Keratinocyte (primary cell): ENCODE data around the gene HDAC9.

Source experiments
- CTCF ChIP-seq, 3 experiments: IDR thresholded peaks in 1 of 3; conservative IDR thresholded peaks in 1 of 3; optimal IDR thresholded peaks in 1 of 3; 2 replicates in 2 of 3; 3 replicates in 1 of 3; pipeline versions ENCODE3 to v1.5.1; 2011; ENCODE audit warnings: low read length in 3 of 3, mild to moderate bottlenecking in 3 of 3, moderate library complexity in 2 of 3, control low read depth in 1 of 3, inconsistent platforms in 1 of 3; ENCODE audit not compliant: insufficient read depth in 2 of 3; ENCODE audit errors: extremely low read depth in 1 of 3
- EZH2 ChIP-seq: IDR thresholded peaks from one replicate; pipeline ENCODE4 v1.6.1; 2012; ENCODE audit warnings: inconsistent platforms, mild to moderate bottlenecking, low read length, moderate library complexity

- TF ChIP-seq EZH2: no peak
- no peak for TF ChIP-seq CTCF (optimal IDR thresholded peaks at IDR 0.05 in 1 of 3, IDR thresholded peaks at IDR 0.05 in 1 of 3, conservative IDR thresholded peaks at IDR 0.05 in 1 of 3; ENCODE audit: extremely low read depth in 1 of 3, insufficient read depth in 2 of 3, low read length in 3 of 3)
These were observed 160.4 kb downstream of the HDAC9 start for GRCh38 chr7:18655912-18656311.
